Mucosa of rectum (tissue), 2 donors: ENCODE data around the gene HLA-DPB1.
A peak's percentile ranks its signal among the peaks of the same experiment; 100 is the strongest.

Experiments used
- H3K27ac ChIP-seq, 2 donors: one replicate each; pipeline ENCODE4 v1.7.0; 2013; ENCODE audit warnings: inconsistent platforms in 2 of 2, low read depth in 2 of 2, low read length in 2 of 2
- H3K27me3 ChIP-seq, 2 donors: one replicate each; pipeline ENCODE4 v1.7.0; 2013; ENCODE audit warnings: low read length in 2 of 2; ENCODE audit not compliant: control insufficient read depth in 2 of 2, insufficient read depth in 2 of 2
- H3K36me3 ChIP-seq, 2 donors: one replicate each; pipeline ENCODE4 v1.7.0; 2013; ENCODE audit warnings: low read length in 2 of 2; ENCODE audit not compliant: control insufficient read depth in 2 of 2, insufficient read depth in 2 of 2
- H3K4me1 ChIP-seq, 2 donors: one replicate each; pipeline ENCODE4 v1.7.0; 2013; ENCODE audit warnings: low read length in 2 of 2, mild to moderate bottlenecking in 1 of 2; ENCODE audit not compliant: control insufficient read depth in 2 of 2, insufficient read depth in 2 of 2
- H3K4me3 ChIP-seq, 2 donors: one replicate each; pipeline ENCODE4 v1.7.0; 2013; ENCODE audit warnings: low read length in 2 of 2
- H3K9ac ChIP-seq, 2 donors: one replicate each; pipeline ENCODE4 v1.7.0; 2013; ENCODE audit warnings: low read length in 2 of 2, low read depth in 1 of 2, mild to moderate bottlenecking in 1 of 2
- H3K9me3 ChIP-seq, 2 donors: one replicate each; pipeline ENCODE4 v1.7.0; 2013; ENCODE audit warnings: low read length in 2 of 2; ENCODE audit not compliant: control insufficient read depth in 2 of 2
- donor health status: healthy.
- donor health status: Normal muscosa, but diverticular disease.

HLA-DPB1 gene

GRCh38 chr6:33071569-33071968 lies 4.2 kb upstream of the HLA-DPB1 start:
- no peaks in the 10 kb centered on the region for H3K4me1 ChIP-seq
- H3K27me3 ChIP-seq = peaks cover 0 to 2% of the 10 kb centered on the region in 2 donors
- no peak overlapping the region for H3K9ac ChIP-seq
- peaks cover 0 to 13% of the 10 kb centered on the region in 2 donors for H3K36me3 ChIP-seq
- H3K27ac ChIP-seq = peak overlapping the region in 1 of 2 donors; percentile 3
- H3K4me3 ChIP-seq = peak overlapping the region in 1 of 2 donors; percentile 72
- H3K9me3 ChIP-seq = no peaks in the 10 kb centered on the region

- H3K4me1 ChIP-seq = no peaks in the 10 kb centered on the region
- H3K36me3 ChIP-seq = peaks cover 0 to 8% of the 10 kb centered on the region in 2 donors
- no peaks in the 10 kb centered on the region for H3K9me3 ChIP-seq
- H3K27me3 ChIP-seq = peaks cover 0 to 2% of the 10 kb centered on the region in 2 donors
- peak overlapping the region; percentile 30 to 72 for H3K4me3 ChIP-seq
- peak overlapping the region in 1 of 2 donors; percentile 17 for H3K27ac ChIP-seq
- H3K9ac ChIP-seq = peak overlapping the region in 1 of 2 donors; percentile 56
These were observed 3.2 kb upstream of the HLA-DPB1 start for GRCh38 chr6:33072508-33073100.

- peak within 1 kb of the TSS in 1 of 2 donors; percentile 56 for H3K9ac ChIP-seq
- peaks cover 0 to 8% of the 10 kb centered on the region in 2 donors for H3K36me3 ChIP-seq
- no peaks in the 10 kb centered on the region for H3K4me1 ChIP-seq
- peak within 1 kb of the TSS; percentile 12 to 72 for H3K4me3 ChIP-seq
- no peaks in the 10 kb centered on the region for H3K9me3 ChIP-seq
- peaks cover 2 to 4% of the 10 kb centered on the region in 2 donors for H3K27me3 ChIP-seq
- peak within 1 kb of the TSS; percentile 61 to 69 for H3K27ac ChIP-seq
These were observed 2.3 kb upstream of the HLA-DPB1 start, which contains the start of gene HLA-DPA1 for GRCh38 chr6:33073431-33073871. TSS of gene HLA-DPA1 (minus strand) at chr6:33073649.

DNA sequence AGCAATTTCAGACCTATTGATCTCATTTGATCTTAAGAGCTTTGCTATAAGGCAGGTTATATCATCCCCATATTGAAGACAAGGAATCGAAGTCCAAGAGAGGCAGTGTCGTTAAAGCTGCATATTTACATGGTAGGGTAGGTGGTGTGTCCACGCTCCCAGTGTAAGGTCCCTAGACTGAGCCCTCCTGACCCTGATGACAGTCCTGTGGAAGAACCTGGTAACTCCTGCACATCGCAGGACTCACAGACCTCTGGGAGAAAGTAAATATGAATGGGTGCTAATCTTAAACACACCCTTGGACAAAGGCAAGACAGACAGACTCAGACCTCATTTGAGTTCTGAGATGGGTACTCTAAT lies 602 bp upstream of the HLA-DPB1 start:
- peak overlapping the region; percentile 62 to 72 for H3K27ac ChIP-seq
- H3K9me3 ChIP-seq = no peaks in the 10 kb centered on the region
- H3K27me3 ChIP-seq = peaks cover under 1 to 12% of the 10 kb centered on the region in 2 donors
- peak overlapping the region in 1 of 2 donors; percentile 16 for H3K4me3 ChIP-seq
- peaks cover 0 to 2% of the 10 kb centered on the region in 2 donors for H3K4me1 ChIP-seq
- H3K36me3 ChIP-seq = no peaks in the 10 kb centered on the region
- peak overlapping the region in 1 of 2 donors; percentile 5 for H3K9ac ChIP-seq

GRCh38 chr6:33076406-33076934 lies 680 bp downstream of the HLA-DPB1 start:
- peaks cover 0 to 2% of the 10 kb centered on the region in 2 donors for H3K4me1 ChIP-seq
- peak overlapping the region; percentile 46 to 65 for H3K9ac ChIP-seq
- H3K27me3 ChIP-seq = peaks cover 0 to 18% of the 10 kb centered on the region in 2 donors
- H3K4me3 ChIP-seq = peak overlapping the region; percentile 38 to 60
- no peaks in the 10 kb centered on the region for H3K9me3 ChIP-seq
- no peaks in the 10 kb centered on the region for H3K36me3 ChIP-seq
- H3K27ac ChIP-seq = peak overlapping the region; percentile 58 to 73

GRCh38 chr6:33077908-33078307 lies 2.1 kb downstream of the HLA-DPB1 start:
- Histone ChIP-seq H3K9ac (no peak overlapping the region), H3K27ac (no peak overlapping the region), H3K9me3 (no peaks in the 10 kb centered on the region), H3K4me1 (peaks cover 0 to 5% of the 10 kb centered on the region in 2 donors), H3K4me3 (peak overlapping the region; percentile 18 to 39), H3K27me3 (peaks cover 0 to 18% of the 10 kb centered on the region in 2 donors), H3K36me3 (no peaks in the 10 kb centered on the region)

DNA sequence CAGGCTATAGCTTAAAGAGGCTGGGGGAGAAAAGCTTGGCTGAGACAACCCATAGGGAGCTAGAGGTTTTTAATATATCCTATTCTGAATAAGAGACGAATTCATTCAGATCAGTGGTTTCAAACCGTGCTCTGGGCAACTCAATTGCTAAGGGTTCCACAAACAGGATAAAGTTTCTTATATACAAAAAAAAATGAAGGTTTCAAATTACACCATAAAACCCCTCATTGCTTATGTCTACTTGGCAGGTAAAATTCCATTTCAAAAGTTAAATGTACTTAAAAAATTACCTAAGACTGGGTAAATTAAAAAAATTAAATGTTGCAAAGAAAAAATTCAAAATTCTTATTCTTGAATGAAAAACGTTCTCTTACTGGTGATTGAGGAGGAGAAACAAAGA lies 2.7 kb downstream of the HLA-DPB1 start:
- Histone ChIP-seq H3K4me3 (no peak overlapping the region), H3K27me3 (peaks cover 0 to 18% of the 10 kb centered on the region in 2 donors), H3K9ac (no peak overlapping the region), H3K9me3 (no peaks in the 10 kb centered on the region), H3K27ac (no peak overlapping the region), H3K4me1 (peaks cover 0 to 5% of the 10 kb centered on the region in 2 donors), H3K36me3 (no peaks in the 10 kb centered on the region)

DNA sequence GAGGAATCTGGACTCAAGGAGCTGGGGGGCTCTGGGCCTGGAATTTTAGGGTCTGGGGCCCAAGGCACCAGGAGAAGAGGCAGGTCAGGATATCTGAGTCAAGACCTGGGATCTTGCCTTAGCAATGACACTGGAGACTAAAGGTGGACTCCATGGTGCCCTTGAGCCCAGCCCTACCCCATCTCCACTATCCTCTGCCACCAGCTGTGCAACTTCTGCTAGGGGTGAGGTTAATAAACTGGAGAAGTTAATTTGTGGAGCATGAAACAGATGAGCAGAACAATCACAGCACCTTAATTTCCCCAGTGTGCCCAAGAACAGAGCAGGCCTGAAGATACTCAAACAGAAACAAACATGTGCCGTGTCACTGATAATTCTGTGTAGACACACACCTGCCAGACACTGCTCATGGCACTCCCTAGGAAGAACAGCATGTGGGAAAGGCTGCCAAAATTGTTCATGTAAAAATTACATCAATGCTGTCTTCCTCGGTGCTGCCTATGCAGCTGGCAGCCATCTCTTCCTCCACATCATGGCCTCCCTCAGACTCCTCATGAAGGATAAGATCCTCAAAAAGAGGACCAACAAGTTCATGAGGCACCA lies 3.2 kb downstream of the HLA-DPB1 start:
- Histone ChIP-seq H3K27me3 (peaks cover 0 to 18% of the 10 kb centered on the region in 2 donors), H3K4me3 (no peak overlapping the region), H3K9ac (no peak overlapping the region), H3K27ac (no peak overlapping the region), H3K9me3 (no peaks in the 10 kb centered on the region), H3K36me3 (no peaks in the 10 kb centered on the region), H3K4me1 (peaks cover 0 to 5% of the 10 kb centered on the region in 2 donors)

DNA sequence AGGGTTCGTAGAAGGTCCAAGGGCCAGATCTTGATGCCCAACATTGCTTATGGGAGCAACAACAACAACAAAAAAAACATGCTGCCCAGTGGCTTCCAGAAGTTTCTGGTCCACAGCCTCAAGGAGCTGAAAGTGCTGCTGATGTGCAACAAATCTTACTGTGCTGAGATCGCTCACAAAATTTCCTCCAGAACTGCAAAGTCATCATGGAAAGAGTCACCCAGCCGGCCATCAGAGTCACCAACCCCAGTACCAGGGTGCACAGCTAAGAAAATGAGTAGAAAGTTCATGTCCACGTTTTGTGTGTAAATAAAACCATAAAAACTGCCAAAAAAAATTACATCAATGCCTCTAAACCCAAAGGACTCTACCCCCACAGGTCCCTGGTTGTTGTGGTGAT lies 3.8 kb downstream of the HLA-DPB1 start:
- Histone ChIP-seq H3K4me3 (no peak overlapping the region), H3K27ac (no peak overlapping the region), H3K27me3 (peaks cover 0 to 18% of the 10 kb centered on the region in 2 donors), H3K9ac (no peak overlapping the region), H3K4me1 (peaks cover 0 to 5% of the 10 kb centered on the region in 2 donors), H3K36me3 (no peaks in the 10 kb centered on the region), H3K9me3 (no peaks in the 10 kb centered on the region)
